ENCODE measurements around the gene KLF3.

GRCh38 chr4:38672397-38673129, 8.6 kb downstream of the KLF3 start:
- TF ChIP-seq ZNF274 (IDR thresholded peaks at IDR 0.05; ENCODE audit: low read length) (no peak), ZNF274 (tag by site-specific recombination; IDR thresholded peaks at IDR 0.05; ENCODE audit: borderline replicate concordance) (no peak), ZNF449 (tag by site-specific recombination; IDR thresholded peaks at IDR 0.05) (no peak), KLF9 (tag by site-specific recombination; IDR thresholded peaks at IDR 0.05; ENCODE audit: low read depth) (no peak), CTCF (tag by site-specific recombination; IDR thresholded peaks at IDR 0.05) (no peak), YY1 (tag by site-specific recombination; IDR thresholded peaks at IDR 0.05) (no peak), ZBTB10 (tag by site-specific recombination; IDR thresholded peaks at IDR 0.05) (no peak), GLI4 (tag by site-specific recombination; IDR thresholded peaks at IDR 0.05) (no peak), ZNF660 (tag by site-specific recombination; IDR thresholded peaks at IDR 0.05) (no peak), ZNF366 (tag by site-specific recombination; conservative IDR thresholded peaks at IDR 0.05) (no peak)
